IPS DF 4.7 (cell line): ENCODE results near the gene ASIC4.

Experiments
- DNase-seq: peaks from one replicate; pipeline ENCODE4 v3.0.0-alpha.2; 2013; ENCODE audit warnings: low spot score; ENCODE audit errors: extremely low read depth

ASIC4 gene

DNA sequence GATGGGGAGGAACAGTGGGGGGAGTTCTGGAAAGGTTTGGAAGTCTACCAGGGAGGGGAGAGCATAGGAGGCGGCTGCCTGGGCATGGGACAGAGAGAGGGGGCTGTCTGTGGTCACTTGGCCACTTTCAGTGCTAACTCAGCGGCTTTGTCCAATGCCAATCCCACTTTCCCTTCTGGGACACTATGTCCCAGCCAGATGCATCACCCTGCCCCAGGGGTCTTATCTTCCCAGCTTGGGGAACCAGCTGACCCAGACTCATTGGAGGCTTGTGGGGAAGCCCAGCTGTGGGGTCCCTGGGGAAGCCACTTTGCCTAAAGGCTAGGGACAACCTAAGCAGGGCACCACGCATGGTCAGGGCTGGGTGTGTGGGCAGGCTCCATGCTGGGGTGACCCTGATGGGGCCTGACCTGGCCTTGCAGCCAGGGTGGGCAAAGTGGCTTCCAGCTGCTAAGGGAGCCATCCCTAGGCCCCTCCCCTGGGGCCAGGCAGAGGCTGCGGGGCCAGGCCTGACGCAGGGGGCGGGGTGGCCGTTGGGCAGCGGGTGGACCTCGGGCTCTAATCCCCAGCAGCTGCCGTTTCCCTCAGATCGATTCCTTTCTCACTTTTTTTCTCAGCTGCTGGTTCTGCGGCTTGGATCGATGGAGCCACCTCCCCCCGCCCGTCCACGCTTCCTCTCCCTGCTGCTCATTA lies 1.6 kb upstream of the ASIC4 start:
- DNase-seq, result no peak

DNA sequence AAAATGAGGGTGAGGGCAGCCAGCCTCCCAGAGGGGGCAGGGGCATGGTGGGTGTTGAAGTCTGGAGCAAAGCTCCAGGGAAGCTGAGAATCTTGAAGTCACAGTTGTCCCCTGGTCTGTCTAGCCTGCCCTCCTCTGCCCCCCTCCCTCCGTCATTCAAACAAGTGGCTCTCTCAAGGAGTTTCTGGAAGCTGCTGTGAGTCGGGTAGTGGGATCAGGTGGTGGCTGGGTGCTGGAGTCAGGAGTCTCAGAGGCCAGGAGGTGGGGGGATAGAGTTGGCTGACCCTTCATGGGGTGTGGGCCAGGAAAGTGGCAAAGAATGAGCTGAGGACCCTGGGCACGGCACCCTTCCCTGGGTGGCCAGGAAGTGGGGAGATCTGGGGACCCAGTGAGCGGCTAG lies 495 bp upstream of the ASIC4 start:
- DNase-seq, result no peak

DNA sequence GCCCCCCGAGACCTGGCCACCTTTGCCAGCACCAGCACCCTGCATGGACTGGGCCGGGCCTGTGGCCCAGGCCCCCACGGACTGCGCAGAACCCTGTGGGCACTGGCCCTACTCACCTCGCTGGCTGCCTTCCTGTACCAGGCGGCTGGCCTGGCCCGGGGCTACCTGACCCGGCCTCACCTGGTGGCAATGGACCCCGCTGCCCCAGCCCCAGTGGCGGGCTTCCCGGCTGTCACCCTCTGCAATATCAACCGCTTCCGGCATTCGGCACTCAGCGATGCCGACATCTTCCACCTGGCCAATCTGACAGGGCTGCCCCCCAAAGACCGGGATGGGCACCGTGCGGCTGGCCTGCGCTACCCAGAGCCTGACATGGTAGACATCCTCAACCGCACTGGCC lies 554 bp downstream of the ASIC4 start:
- no peak for DNase-seq

DNA sequence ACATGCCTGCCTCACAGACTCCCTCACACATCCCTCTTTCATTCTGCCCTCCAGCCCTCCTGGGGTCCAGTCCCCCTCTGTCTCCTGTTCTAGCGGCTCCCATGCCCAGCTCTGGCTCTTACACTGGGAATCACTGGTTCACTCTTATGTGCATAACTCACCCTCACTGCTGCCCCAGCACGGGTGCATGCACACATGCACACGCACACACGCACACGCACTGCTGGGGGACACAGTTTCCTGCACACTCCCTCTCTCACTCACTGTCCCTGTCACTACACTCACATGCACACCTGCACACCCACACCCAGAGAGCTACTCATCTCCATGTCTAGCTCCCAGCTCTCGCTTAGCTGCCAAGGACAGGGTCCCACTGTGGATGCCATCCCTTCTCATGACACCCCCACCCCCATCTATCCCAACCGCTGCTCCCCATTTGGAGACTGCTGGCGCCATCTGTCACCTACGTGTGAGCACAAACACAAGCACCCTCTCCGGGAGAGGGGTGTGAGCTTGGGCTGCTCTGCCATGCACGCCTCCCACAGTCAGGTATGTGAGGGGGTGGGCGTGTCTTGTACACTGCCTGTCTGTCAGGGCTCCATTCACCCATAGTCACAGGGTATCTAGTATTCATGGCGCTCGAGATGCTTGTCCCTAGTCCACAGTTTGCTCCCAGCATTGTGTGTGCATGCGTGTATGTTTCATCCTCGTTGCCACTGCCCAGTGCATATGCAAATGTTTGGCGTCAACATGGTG lies 1.8 kb downstream of the ASIC4 start:
- no peak for DNase-seq

DNA sequence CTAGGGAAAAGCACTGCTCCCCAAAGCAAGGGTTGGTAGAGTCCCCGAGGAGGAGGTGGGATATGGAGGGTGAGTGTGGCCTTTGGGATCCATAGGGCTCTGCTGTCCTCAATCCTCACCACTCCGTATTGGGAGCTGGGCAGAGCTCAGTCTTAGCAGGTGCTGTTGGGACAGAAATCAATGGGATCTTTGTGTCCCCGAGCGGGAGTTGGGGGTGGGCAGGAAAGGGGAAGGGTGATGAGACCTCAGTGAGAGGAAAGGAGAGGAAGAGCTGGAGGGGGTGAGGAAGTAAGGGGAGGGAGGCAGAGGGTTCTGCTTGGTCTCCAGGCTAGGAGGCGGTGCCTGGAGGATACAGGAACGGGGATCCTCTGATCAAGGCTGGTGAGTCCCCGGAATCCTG lies 2.6 kb downstream of the ASIC4 start:
- DNase-seq, result no peak

DNA sequence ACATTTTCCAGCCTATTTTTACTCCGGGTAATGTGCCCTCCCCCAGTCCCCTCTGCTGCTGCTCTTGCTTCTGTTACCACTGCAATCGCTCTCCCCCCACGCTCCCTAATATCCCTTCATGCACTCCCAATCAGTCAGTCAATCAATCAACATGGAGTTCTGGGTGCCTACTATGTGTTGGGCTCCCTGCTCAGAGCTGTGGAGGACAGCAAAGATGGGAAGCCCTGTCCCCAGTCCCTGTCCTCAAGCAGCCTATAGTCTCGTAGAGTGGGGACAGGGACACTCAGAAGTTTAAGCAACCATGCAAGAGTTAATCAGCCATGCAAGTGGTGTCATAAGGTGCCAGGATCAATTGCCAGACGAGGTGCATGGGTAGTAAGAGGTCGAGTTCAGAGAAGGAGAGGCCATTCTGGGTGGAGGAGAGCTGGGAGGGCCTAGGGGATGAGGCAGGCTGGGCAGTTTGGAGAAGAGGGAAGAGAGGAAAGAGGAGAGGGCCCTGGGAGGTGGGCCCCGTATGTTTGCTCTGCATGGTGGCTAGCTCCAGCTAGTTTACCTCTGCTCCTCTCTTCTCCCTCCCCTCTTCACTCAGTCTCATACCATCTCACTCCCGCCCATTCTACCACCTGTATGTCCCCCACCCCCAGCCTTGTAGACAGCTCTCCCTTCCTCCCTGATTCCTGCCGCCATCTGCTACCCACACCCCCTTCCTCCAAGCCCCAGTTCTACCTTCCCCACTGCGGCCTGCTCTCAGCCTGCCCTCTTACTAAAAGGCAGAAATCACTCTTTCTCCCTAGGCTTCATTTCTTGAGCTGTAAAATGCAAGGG lies 3.9 kb downstream of the ASIC4 start:
- DNase-seq, result no peak

DNA sequence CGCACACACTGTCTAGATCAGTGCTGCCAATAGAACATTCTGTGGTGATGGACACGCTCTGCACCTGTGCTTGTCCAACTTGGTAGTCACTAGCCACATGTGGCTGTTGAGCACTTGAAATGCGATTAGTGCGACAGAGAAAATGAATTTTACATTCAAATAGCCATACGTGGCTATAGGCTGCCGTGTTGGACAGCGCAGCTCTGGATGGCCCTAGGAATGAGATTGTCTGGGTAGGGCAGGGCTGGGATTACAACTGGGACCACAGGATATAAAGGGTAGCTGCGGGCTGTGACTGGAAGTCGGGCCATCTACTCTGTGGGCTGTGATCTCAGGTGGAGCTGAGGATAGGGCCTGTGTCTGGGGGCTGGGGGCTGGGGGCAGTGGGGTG lies 5.2 kb downstream of the ASIC4 start:
- no peak for DNase-seq

DNA sequence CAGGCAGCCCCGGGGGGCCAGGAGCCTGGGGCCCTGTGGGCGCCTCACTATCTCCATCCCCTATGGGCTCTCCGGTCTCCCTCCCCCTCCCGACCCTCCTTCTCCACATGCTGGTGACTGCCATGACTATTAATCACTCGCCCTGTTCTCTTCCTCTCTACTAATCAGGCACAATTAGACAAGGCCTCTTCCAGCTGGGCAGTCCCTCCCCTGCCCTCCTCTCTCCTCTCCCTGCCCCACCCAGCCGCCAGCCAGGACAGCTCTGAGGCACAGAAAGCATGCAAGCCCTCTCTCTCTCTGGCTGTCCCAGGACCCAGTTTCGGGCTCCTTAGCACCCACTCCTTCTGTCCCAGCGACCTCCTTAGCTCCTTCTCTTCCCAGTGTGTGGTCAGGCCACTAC lies 5.8 kb downstream of the ASIC4 start:
- DNase-seq, result no peak

DNA sequence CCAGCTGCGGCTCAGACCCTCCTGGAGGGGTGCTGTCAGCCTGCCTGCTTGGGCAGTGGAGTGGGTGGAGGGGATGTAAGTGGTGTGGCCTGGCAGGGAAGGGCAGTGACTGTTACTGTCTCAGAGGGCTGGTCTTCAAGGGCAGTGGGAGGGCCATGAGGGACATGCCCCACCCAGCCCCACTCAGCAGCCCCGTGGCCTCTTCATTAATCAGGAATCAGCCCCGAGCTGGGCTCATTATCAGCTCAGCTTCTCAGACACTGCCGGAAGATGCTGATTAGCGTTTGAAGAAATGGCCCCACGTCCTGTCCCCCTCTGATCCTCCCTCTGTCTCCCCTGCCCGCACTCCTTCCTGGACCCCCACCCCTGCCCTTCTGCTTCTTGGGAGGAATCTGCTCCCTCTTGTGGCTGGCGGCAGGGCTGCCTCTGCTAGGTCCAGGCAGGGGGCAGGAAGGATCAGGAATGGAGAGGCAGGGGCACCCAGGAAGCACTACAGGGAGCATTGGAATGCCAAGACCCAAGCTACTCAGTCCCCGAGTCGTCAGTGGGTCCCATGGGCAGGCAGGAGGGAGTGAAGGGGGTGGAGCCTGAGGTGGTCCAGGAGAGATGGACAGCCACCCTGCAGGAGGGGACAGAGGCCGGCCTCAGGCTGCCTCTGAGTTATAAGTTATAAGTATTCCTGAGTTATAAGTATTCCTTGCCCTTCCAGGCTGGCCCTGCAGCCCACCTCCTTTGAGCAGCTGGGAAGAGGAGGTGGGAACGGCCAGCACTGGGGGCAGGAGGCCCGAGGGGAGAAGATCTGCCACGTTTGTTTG lies 7.0 kb downstream of the ASIC4 start:
- no peak for DNase-seq

DNA sequence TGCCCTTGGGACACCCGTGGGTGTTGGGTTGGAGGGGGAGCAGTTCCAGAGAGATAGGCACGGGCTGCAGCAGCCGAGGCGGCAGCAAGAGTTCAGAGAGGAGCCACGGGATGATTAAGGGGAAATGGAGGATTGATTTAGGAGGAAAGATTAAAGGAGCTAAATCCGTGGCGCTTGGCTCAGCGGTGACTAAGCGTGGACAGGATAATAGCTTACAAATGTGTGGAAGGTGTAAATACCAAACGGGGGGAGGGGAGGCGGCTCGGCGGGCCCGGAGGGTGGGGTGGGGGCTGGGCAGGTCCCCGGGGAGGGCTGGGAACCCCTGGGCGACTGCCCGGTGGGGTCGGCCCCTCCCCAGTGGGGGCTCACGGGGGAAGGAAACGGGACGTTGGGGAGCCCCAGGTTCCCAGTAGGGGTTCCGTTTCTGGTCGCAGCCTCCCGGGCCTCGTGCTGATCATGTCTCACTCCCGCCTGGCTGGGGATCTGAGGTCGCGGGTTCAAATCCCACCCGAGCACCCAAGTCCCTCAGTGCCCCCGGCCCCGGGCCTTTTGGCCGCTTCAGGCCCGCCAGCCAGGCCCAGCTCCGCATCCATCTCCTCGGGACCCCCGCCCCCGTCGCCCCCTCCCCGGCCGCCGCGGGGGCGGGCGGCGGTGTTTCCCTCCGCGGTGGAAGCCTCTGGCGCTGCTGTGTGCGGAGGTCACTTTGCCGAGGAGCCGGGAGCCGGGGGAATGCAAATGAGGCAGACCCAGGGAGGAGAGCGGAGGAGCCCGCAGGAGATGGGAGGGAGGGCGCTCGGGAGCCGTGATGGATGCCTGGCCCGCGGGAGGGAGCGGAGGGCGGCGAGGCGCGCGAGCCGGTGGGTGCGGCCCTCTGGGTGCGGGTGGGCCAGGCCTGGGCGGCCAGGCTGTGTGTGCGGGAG lies 8.1 kb downstream of the ASIC4 start:
- no peak for DNase-seq

DNA sequence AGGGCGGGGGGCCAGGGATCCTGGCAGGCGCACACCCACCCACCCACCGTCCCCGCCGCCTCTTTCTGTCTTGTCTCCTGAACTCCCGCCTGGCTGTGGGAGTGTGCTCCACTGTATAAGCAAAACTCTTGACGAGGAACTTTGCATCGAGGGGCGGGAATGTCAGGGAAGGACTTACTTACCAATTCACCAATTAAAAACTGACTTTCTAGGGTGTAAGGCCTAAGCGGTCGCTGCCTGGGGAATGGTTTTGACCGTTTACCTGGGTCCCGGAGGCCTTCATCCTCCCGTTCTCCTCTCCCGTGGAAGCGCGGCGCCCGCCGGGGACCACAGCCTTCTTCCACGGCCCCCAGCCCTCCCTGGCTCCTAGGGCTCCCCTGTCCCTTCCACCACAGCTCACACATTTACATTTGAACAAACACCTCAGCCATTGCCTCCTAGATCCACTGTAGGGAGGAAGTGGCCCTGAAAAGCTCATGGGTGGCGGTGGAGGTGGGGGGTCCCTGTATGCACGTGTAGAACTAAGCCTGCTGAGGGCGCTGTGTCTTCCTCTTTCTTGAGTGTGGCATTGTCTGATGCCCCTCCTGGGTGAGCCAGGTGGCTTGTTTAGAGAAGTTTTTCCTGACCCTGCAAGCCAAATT lies 8.9 kb downstream of the ASIC4 start:
- no peak for DNase-seq

DNA sequence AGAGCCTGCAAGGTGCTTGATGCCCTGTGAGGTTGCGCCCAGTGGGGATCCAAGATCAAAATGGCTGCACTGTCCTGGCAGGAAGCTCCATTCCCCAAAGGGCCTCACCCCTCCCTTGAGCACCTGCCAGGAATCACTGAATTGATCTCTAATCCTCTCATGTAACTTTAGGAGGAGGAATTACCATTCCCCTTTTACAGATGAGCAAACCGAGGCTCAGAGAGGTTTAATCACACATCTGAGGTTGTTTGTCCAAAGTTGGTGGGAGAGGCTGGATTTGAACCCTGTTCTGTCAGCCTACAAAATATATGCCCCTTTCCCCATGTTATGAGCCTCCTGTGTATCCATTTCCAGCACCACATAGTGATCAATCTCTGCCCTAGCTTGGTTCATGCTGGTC lies 10.5 kb downstream of the ASIC4 start:
- no peak for DNase-seq

DNA sequence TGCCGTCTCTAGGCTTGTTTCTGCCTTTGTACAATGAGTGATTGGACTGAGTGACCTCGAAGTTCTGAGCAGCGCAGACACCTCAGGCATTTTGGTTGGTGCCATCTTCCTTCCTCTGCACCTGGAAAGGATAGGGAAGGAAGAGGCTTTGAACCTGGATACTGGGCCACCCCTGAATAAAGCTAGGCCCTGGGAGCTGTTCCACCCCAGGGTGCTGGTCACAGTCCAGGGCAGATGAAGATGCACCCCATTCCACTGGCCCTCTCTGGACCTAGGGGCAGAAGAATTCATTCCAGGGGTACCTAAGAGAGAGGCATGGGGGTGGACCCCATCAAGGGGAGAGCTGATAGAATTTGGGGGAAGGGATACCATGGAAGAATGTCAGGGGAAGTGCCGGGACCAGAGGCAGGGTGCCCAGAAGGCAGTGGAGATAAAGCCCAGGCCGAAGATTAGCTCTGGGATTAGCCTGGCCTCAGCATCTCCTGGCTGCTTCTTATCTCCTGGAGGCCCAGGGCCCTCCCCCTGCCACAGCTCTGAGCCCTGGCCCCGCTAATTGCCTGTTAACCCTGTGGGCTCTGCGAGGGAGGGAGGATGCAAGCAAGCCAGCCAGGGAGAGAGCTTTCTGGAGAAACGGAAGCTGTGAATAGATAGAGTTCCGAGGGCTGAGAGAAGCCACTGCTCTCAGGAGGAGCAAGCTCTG lies 11.4 kb downstream of the ASIC4 start:
- DNase-seq, result no peak

DNA sequence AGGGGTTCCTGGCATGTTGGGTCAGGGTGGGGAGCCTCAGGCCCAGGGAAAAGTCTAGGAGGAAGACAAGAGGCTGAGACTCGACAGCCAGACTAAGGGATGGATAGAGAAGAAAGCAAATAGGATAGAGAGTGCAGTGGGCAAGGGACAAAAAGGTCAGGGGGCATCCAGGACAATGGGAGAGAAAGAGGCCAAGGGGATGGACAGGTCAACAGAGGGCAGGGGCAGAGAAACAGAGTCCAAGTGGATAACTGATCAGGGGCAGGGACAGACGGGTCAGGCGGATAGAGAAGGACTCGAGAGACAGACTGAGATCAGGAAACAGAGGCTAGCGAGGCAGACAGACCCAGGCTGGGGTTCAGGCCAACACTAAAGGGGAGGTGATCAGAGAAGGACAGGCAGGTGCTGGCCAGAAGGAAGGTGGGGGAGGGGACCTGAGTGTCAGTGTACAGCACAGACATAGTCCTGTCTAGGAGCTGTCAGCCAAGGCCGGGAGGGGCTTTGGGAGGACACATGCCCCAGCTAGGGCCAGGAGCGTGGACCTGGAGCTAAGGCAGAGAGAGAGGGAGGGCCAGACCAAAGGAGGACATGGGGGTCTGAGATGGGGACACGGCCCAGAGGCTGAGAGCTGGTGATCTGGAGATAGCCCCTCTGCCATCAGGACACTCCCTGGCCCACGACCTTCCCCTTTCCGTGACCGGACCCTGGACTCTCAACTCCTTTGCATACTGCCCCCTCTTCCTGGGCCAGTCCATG lies 12.2 kb downstream of the ASIC4 start:
- no peak for DNase-seq

DNA sequence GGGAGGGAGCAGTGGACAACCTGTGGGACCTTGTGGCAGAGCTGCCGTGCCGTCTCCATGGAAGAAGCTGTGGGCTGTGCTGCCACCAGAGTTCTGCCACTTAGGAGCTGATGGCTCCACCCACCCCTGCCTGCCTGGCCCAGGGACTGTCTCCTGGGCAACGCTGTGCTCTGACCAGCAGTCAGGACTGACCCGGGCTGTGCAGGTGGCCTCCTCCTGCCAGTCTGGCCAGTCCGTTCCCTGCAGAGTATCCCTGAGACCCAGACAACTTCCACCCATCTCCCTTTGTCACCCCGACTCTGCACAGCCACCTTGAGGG lies 12.8 kb downstream of the ASIC4 start:
- DNase-seq, result no peak

DNA sequence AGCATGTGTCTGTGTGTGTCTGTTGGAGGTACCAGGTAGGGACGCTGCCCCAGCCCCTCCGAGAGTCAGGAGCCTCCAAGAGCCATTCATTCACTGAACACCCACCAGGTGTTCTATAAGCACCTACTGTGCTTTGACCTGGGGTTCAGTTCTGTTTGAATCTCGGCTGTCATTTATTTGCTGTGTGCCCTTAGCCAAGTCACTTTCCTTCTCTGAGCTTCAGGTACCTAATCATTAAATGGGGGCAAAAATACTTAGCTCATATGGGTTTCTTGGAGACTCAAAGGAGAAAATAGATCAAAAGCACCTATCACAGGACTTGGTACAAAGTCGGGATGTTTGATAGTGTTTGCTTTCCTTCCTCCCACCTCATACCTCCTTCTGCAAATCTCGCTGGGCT lies 13.2 kb downstream of the ASIC4 start:
- DNase-seq, result no peak

DNA sequence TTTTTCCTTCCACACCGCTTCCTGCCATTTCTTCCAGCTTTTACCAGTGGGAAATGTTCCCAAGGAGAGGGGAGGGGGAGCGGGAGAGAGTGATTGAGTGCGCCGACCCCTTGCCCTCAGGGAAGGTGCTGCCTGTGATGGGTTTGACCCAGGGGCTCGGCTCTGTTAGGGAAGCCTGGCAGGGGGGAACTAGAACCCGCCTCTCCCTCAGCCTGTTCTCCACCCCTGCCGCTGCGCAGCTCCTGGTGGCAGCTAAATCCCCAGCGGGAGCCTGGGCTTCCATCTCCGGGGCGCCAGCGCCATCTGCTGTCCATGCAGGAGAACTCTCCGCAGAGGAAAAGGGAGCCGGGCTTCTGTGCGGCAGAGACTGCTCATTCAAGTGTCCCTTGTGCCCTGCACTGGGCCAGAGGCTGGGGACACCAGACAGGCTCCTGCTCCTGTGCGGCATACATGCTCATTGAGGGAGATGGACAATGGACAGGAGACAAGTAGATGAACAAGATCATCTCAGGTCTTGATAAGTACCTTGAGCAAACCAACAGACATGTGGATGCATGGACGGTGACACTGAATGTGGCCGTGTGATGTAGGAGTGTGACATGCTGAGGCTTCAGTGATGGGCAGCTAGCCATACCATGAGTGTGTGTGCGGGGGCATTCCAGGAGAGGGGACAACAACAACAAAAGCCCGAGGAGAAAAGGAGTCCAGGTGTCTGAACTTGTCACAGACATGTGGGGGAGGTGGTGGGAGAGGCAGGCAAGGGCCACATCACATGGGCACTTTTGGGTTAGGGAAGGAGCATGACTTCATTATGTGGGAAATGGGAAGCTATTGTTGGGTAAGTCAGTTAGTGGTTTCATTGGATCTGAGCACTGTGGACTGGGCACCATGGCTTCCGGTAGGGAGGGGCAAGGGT lies 16.0 kb downstream of the ASIC4 start:
- DNase-seq, result no peak
